Measurements from ENCODE around the gene S100A5.

DNA sequence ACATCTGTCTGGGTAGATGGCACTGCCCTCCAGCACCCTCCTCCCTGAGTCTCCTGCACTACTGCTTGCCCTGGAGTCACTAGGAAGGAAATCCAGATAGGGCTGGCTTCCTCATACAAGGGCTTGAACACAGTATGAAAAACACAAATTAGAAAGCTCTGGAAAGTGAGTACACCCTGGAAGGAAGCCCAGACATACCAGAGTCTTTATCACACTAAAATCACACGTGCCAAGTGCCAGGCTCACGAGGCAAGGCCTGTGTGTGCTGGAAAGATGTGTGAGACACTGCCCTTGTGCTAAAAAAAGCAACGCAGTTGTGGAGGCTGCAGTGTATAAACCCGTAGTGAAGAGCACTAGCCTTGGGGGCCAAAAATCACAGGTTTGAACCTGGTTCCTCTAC lies 52.0 kb downstream of the S100A5 start:
- no peak for TF ChIP-seq KDM5A (IDR thresholded peaks at IDR 0.05)
- no peak for TF ChIP-seq CTCF (IDR thresholded peaks at IDR 0.05)
- no peak for TF ChIP-seq POLR2A (IDR thresholded peaks at IDR 0.05; ENCODE audit: low read length)
- TF ChIP-seq MAZ (IDR thresholded peaks at IDR 0.05; ENCODE audit: borderline replicate concordance, low read depth, low read length), result no peak
- no peak for TF ChIP-seq RNF2 (IDR thresholded peaks at IDR 0.05; ENCODE audit: borderline replicate concordance, low read depth)
- no peak for TF ChIP-seq MAX (IDR thresholded peaks at IDR 0.05)
- no peak for TF ChIP-seq SMC3 (IDR thresholded peaks at IDR 0.05)
